ENCODE results near the gene CCDC3.

CCDC3 gene

GRCh38 chr10:12919574-12919973, 81.9 kb downstream of the CCDC3 start:
- DNase-seq = no peak

GRCh38 chr10:12916587-12916986, 84.9 kb downstream of the CCDC3 start:
- no peak for DNase-seq

GRCh38 chr10:12915637-12916168, 85.8 kb downstream of the CCDC3 start:
- no peak for DNase-seq

- no peak for DNase-seq
Measured at GRCh38 chr10:12914111-12914510, 87.4 kb downstream of the CCDC3 start.

GRCh38 chr10:12911795-12912194, 89.7 kb downstream of the CCDC3 start:
- no peak for DNase-seq

- no peak for DNase-seq
Measured at GRCh38 chr10:12910835-12911234, 90.7 kb downstream of the CCDC3 start.

- DNase-seq = no peak
Measured at GRCh38 chr10:12909836-12910185, 91.7 kb downstream of the CCDC3 start.

GRCh38 chr10:12909182-12909835, 92.2 kb downstream of the CCDC3 start:
- DNase-seq = no peak

- no peak for DNase-seq
Measured at GRCh38 chr10:12908773-12909172, 92.7 kb downstream of the CCDC3 start.

GRCh38 chr10:12907656-12908055, 93.9 kb downstream of the CCDC3 start:
- no peak for DNase-seq

GRCh38 chr10:12906051-12906541, 95.4 kb downstream of the CCDC3 start:
- no peak for DNase-seq

- no peak for DNase-seq
Measured at GRCh38 chr10:12905067-12905466, 96.4 kb downstream of the CCDC3 start.

GRCh38 chr10:12902851-12903358, 98.6 kb downstream of the CCDC3 start:
- no peak for DNase-seq

GRCh38 chr10:12902135-12902572, 99.4 kb downstream of the CCDC3 start:
- DNase-seq = peak; percentile 44

GRCh38 chr10:12899546-12899945, 102.0 kb downstream of the CCDC3 start:
- no peak for DNase-seq

GRCh38 chr10:12898271-12898670, 103.2 kb downstream of the CCDC3 start:
- DNase-seq = no peak

- no peak for DNase-seq
Measured at GRCh38 chr10:12897278-12897677, 104.2 kb downstream of the CCDC3 start.

- no peak for DNase-seq
Measured at GRCh38 chr10:12896251-12896650, 105.3 kb downstream of the CCDC3 start.

GRCh38 chr10:12892924-12893323, 108.6 kb downstream of the CCDC3 start:
- no peak for DNase-seq

- DNase-seq = no peak
Measured at GRCh38 chr10:12890958-12891357, 110.6 kb downstream of the CCDC3 start.

- DNase-seq = no peak
Measured at GRCh38 chr10:12888470-12888869, 113.0 kb downstream of the CCDC3 start.

- no peak for DNase-seq
Measured at GRCh38 chr10:12887780-12888179, 113.7 kb downstream of the CCDC3 start.

GRCh38 chr10:12884851-12885250, 116.7 kb downstream of the CCDC3 start:
- DNase-seq = no peak

- no peak for DNase-seq
Measured at GRCh38 chr10:12880423-12880822, 121.1 kb downstream of the CCDC3 start.

- DNase-seq = no peak
Measured at GRCh38 chr10:12877150-12877549, 124.4 kb downstream of the CCDC3 start.

Data from NCI-H1092 (cell line).